DND-41 (cell line): ENCODE results near the gene SLC31A1.

ENCODE experiments used
- ATAC-seq: fragments of 200-7000 bp; cut with Tn5 transposase; 3 replicates; pipeline ENCODE4 v1.9.1; 2021; ENCODE audit warnings: low read depth; ENCODE audit not compliant: insufficient read depth
- DNase-seq: peaks from one replicate; pipeline ENCODE4 v3.0.0-alpha.2; 2020
- H2AFZ ChIP-seq: 2 replicates; pipeline ENCODE4 v1.6.0; 2012; ENCODE audit warnings: low read depth, low read length
- H3K27ac ChIP-seq: 2 replicates; pipeline ENCODE4 v1.5.1; 2012; ENCODE audit warnings: low read length, inconsistent platforms
- H3K27me3 ChIP-seq: fragments of 200-600 bp; sonication (generic); 2 replicates; pipeline ENCODE4 v1.6.0; 2012; ENCODE audit warnings: low read length, mild to moderate bottlenecking, inconsistent platforms; ENCODE audit not compliant: insufficient read depth, poor library complexity
- H3K36me3 ChIP-seq: 2 replicates; pipeline ENCODE4 v1.5.1; 2012; ENCODE audit warnings: low read length, inconsistent platforms; ENCODE audit not compliant: insufficient read depth
- H3K4me1 ChIP-seq: 2 replicates; pipeline ENCODE4 v1.5.1; 2012; ENCODE audit warnings: mild to moderate bottlenecking, low read length; ENCODE audit not compliant: insufficient read depth
- H3K4me2 ChIP-seq: 2 replicates; pipeline ENCODE4 v1.6.0; 2012; ENCODE audit warnings: mild to moderate bottlenecking, moderate library complexity, low read length, inconsistent platforms; ENCODE audit not compliant: insufficient read depth
- H3K4me3 ChIP-seq, 2 experiments: fragments of 200-600 bp in 1 of 2; shearing (Covaris generic) in 1 of 2; 2 replicates each; pipeline ENCODE4 v1.5.1; 2012 to 2016; ENCODE audit warnings: inconsistent platforms in 2 of 2, low read length in 2 of 2, mild to moderate bottlenecking in 2 of 2, low read depth in 1 of 2, moderate library complexity in 1 of 2
- H3K79me2 ChIP-seq: 2 replicates; pipeline ENCODE4 v1.6.0; 2012; ENCODE audit warnings: low read length, inconsistent platforms; ENCODE audit not compliant: insufficient read depth
- H3K9ac ChIP-seq: 2 replicates; pipeline ENCODE4 v1.6.0; 2012; ENCODE audit warnings: low read depth, mild to moderate bottlenecking, inconsistent platforms, low read length, moderate library complexity
- H3K9me3 ChIP-seq: 2 replicates; pipeline ENCODE4 v1.5.1; 2012; ENCODE audit warnings: low read length, moderate library complexity, mild to moderate bottlenecking, inconsistent platforms; ENCODE audit not compliant: insufficient read depth, severe bottlenecking
- H4K20me1 ChIP-seq: 2 replicates; pipeline ENCODE4 v1.6.0; 2012; ENCODE audit warnings: low read length; ENCODE audit not compliant: insufficient read depth
- EZH2 ChIP-seq: IDR thresholded peaks from 3 replicates; pipeline ENCODE4 v1.6.1; 2012; ENCODE audit warnings: borderline replicate concordance, low read depth, mild to moderate bottlenecking, moderate library complexity, low read length, inconsistent platforms; ENCODE audit not compliant: severe bottlenecking
- TF ChIP-seq, protein P1 (sequence below): IDR thresholded peaks from 2 replicates; pipeline ENCODE4 v1.5.1; 2012; ENCODE audit warnings: borderline replicate concordance, low read length, moderate library complexity, mild to moderate bottlenecking; ENCODE audit not compliant: poor library complexity, severe bottlenecking; ENCODE audit errors: extremely low read depth

SLC31A1 gene

DNA sequence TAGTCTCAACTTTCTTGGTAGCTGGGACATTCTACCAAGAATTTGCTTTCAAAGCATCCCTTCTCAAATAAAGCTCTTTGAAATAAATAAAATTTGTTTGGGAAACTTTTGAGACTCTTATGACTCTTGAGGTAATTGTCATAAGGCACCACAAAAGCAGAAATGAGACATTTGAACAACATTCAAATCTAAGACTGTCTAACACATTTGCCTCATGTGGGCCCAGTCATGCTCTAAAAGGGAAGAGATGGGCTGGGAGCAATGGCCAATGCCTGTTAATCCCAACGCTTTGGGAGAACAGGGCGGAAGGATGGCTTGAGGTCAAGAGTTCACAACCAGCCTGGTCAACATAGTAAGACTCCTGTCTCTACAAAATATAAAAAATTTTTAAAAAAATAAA lies 44.1 kb upstream of the SLC31A1 start:
- no peak overlapping the region for H3K9ac ChIP-seq
- H3K4me2 ChIP-seq = no peak overlapping the region
- no peak for ATAC-seq

DNA sequence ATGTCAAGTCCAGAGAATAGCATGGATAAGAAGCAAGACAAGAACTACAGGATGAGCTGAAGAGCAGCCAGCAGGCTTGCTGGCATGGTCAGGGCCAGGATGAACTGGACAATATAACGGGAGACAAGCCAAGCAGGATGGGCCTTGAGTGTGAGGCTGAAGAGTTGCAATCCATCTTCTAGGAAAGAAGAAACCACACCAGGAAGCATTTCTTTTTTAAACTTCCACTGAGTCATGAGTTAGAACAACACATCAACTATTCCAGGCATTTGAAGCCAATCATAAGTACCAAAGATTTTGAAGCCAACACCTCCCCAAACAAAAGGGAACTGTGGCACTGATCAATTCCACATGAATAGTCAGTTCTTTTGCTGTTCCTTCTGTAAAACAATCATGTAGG lies 43.3 kb upstream of the SLC31A1 start:
- TF ChIP-seq, protein P1, sequence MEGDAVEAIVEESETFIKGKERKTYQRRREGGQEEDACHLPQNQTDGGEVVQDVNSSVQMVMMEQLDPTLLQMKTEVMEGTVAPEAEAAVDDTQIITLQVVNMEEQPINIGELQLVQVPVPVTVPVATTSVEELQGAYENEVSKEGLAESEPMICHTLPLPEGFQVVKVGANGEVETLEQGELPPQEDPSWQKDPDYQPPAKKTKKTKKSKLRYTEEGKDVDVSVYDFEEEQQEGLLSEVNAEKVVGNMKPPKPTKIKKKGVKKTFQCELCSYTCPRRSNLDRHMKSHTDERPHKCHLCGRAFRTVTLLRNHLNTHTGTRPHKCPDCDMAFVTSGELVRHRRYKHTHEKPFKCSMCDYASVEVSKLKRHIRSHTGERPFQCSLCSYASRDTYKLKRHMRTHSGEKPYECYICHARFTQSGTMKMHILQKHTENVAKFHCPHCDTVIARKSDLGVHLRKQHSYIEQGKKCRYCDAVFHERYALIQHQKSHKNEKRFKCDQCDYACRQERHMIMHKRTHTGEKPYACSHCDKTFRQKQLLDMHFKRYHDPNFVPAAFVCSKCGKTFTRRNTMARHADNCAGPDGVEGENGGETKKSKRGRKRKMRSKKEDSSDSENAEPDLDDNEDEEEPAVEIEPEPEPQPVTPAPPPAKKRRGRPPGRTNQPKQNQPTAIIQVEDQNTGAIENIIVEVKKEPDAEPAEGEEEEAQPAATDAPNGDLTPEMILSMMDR = no peak
- TF ChIP-seq EZH2 = no peak

More for the DNA sequence above, 44.1 kb upstream of the SLC31A1 start:
- H3K4me3 ChIP-seq = no peak overlapping the region
- no peaks in the 10 kb centered on the region for H3K9me3 ChIP-seq
- H2AFZ ChIP-seq = no peak overlapping the region
- no peaks in the 10 kb centered on the region for H4K20me1 ChIP-seq
- H3K79me2 ChIP-seq = no peaks in the 10 kb centered on the region
- H3K4me1 ChIP-seq = no peaks in the 10 kb centered on the region
- H3K27me3 ChIP-seq = no peaks in the 10 kb centered on the region
- no peak for DNase-seq
- H3K27ac ChIP-seq = no peak overlapping the region
- H3K36me3 ChIP-seq = peaks cover 90% of the 10 kb centered on the region
- TF ChIP-seq, protein P1 = no peak
- no peak for TF ChIP-seq EZH2

DNA sequence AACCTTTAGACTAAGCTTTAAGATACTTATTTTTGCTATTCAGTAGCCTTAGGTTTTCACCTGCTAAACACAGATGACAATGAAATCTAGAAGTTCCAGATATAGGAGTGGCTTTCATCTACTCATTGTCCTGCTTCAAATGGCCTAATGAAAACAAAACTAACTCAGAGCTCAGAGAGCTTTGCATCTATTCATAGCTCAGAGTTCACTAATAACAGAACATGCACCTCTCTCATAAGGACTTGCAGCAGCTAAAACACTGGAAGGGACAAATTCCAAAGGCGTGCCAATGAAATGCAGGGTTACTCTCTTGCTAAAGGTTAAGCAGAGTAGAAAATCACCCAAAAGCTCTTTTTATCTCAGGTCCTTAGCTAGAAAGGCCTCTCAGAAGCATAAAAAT lies 41.5 kb upstream of the SLC31A1 start:
- Histone ChIP-seq H3K36me3 (peaks cover 93% of the 10 kb centered on the region), H3K9me3 (no peaks in the 10 kb centered on the region), H3K4me2 (no peak overlapping the region), H3K4me3 (no peak overlapping the region), H3K4me1 (no peaks in the 10 kb centered on the region), H3K27ac (no peak overlapping the region), H2AFZ (no peak overlapping the region), H3K9ac (no peak overlapping the region), H3K79me2 (no peaks in the 10 kb centered on the region), H3K27me3 (no peaks in the 10 kb centered on the region), H4K20me1 (no peaks in the 10 kb centered on the region)
- DNase-seq (no peak), ATAC-seq (no peak)
- TF ChIP-seq, protein P1 = no peak
- TF ChIP-seq EZH2 = no peak

More for the DNA sequence above, 43.3 kb upstream of the SLC31A1 start:
- H3K36me3 ChIP-seq = peaks cover 90% of the 10 kb centered on the region
- no peaks in the 10 kb centered on the region for H4K20me1 ChIP-seq
- no peaks in the 10 kb centered on the region for H3K4me1 ChIP-seq
- ATAC-seq = no peak
- H3K9ac ChIP-seq = no peak overlapping the region
- DNase-seq = no peak
- H3K79me2 ChIP-seq = no peaks in the 10 kb centered on the region
- no peaks in the 10 kb centered on the region for H3K9me3 ChIP-seq
- H3K4me2 ChIP-seq = no peak overlapping the region
- H3K27ac ChIP-seq = no peak overlapping the region
- H3K27me3 ChIP-seq = no peaks in the 10 kb centered on the region
- no peak overlapping the region for H2AFZ ChIP-seq
- H3K4me3 ChIP-seq = no peak overlapping the region

DNA sequence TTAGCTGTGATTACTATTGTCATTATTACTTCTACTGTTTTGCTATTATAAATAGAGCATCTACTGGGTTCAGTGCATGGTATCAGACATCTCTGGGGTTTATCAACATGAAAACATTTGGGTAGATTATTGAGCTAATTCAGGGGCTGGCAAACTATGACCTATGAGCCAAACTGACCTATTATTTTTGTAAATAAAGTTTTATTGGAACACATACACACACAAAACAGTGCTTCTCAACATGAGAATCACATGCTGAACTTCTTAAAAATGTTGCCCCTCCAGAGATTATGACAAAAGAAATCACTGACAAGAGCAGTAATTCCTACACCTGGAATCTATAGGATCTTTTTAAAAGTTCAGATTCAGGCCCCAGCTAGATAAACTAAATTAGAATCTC lies 40.2 kb upstream of the SLC31A1 start:
- Histone ChIP-seq H3K9ac (no peak overlapping the region), H3K27me3 (no peaks in the 10 kb centered on the region), H4K20me1 (no peaks in the 10 kb centered on the region), H3K79me2 (no peaks in the 10 kb centered on the region), H3K27ac (no peak overlapping the region), H3K4me2 (no peak overlapping the region), H2AFZ (no peak overlapping the region), H3K4me3 (no peak overlapping the region), H3K9me3 (no peaks in the 10 kb centered on the region), H3K4me1 (no peaks in the 10 kb centered on the region), H3K36me3 (peaks cover 94% of the 10 kb centered on the region)
- DNase-seq (no peak), ATAC-seq (no peak)
- TF ChIP-seq, protein P1 = no peak
- TF ChIP-seq EZH2 = no peak
